Karpas-422 (cell line): ENCODE measurements around the gene SULT1B1. TPM values are rescaled to one million over a fixed set of nuclear protein-coding genes. Genes with fewer than 3 reads are reported as not detected.
"Not testable (repeated sequence)": the region's sequence is repeated elsewhere in the genome, so short reads cannot be mapped to it uniquely, and the experiment has no call there.

Source experiments
- DNase-seq: peaks from one replicate; pipeline ENCODE4 v3.0.0-alpha.2; 2015
- H2AFZ ChIP-seq: fragments of 200-600 bp; sonication (generic); 2 replicates; pipeline ENCODE4 v1.6.1; 2014; ENCODE audit warnings: antibody characterized with exemption, low read length, mixed read lengths
- H3K27ac ChIP-seq: fragments of 200-600 bp; sonication (generic); 2 replicates; pipeline ENCODE4 v1.5.1; 2014; ENCODE audit warnings: mild to moderate bottlenecking, low read length, moderate library complexity
- H3K27me3 ChIP-seq: fragments of 200-600 bp; sonication (generic); 2 replicates; pipeline ENCODE4 v1.6.1; 2014; ENCODE audit warnings: low read length, mixed read lengths
- H3K36me3 ChIP-seq: fragments of 200-600 bp; sonication (generic); 2 replicates; pipeline ENCODE4 v1.6.1; 2014; ENCODE audit warnings: low read length, mixed read lengths; ENCODE audit not compliant: insufficient read depth
- H3K4me1 ChIP-seq: fragments of 200-600 bp; sonication (generic); 2 replicates; pipeline ENCODE4 v1.6.1; 2014; ENCODE audit warnings: mild to moderate bottlenecking, low read length, mixed read lengths
- H3K4me2 ChIP-seq: fragments of 200-600 bp; sonication (generic); 2 replicates; pipeline ENCODE4 v1.6.1; 2014; ENCODE audit warnings: low read length, low read depth, mild to moderate bottlenecking; ENCODE audit not compliant: poor library complexity, severe bottlenecking
- H3K4me3 ChIP-seq: fragments of 200-600 bp; sonication (generic); 2 replicates; pipeline ENCODE4 v1.5.1; 2014; ENCODE audit warnings: mild to moderate bottlenecking, antibody characterized with exemption, low read length, mixed read lengths
- H3K79me2 ChIP-seq: fragments of 200-600 bp; sonication (generic); 2 replicates; pipeline ENCODE4 v1.6.1; 2014; ENCODE audit warnings: mild to moderate bottlenecking, low read length, mixed read lengths
- H3K9ac ChIP-seq: fragments of 200-600 bp; sonication (generic); 2 replicates; pipeline ENCODE4 v1.6.0; 2014; ENCODE audit warnings: low read length
- H3K9me2 ChIP-seq: fragments of 200-600 bp; sonication (generic), shearing (Covaris generic); replicated peaks from 2 replicates; pipeline ENCODE4 v1.6.0; 2014; ENCODE audit warnings: mild to moderate bottlenecking, low read length, moderate library complexity; ENCODE audit not compliant: insufficient read depth
- H3K9me3 ChIP-seq: fragments of 300-700, 200-600 bp; sonication (generic); 2 replicates; pipeline ENCODE4 v1.6.1; 2014; ENCODE audit warnings: low read length, mixed read lengths
- H4K20me1 ChIP-seq: fragments of 200-600 bp; sonication (generic); 2 replicates; pipeline ENCODE4 v1.6.1; 2014; ENCODE audit warnings: mild to moderate bottlenecking, antibody characterized with exemption, low read length, low read depth; ENCODE audit not compliant: insufficient read depth
- total RNA-seq: library from RNA; depleted of rRNA; stranded (reverse); fragments of >200 nt; shearing (Covaris generic); gene quantifications from 2 replicates; pipeline ENCODE4 v1.2.3, GENCODE V29; 2014; ENCODE audit warnings: low replicate concordance

The SULT1B1 gene
- total RNA-seq, 1 experiment from 2014 or later: not detected

GRCh38 chr4:69781458-69782418, 21.3 kb upstream of the SULT1B1 start:
- no peaks in the 10 kb centered on the region for H3K79me2 ChIP-seq
- H3K27ac ChIP-seq: no peak overlapping the region
- no peaks in the 10 kb centered on the region for H3K27me3 ChIP-seq
- H4K20me1 ChIP-seq: no peaks in the 10 kb centered on the region
- no peaks in the 10 kb centered on the region for H3K36me3 ChIP-seq
- H3K9me2 ChIP-seq: no peaks in the 10 kb centered on the region
- no peak overlapping the region for H3K9ac ChIP-seq
- no peaks in the 10 kb centered on the region for H3K9me3 ChIP-seq
- no peaks in the 10 kb centered on the region for H3K4me1 ChIP-seq
- DNase-seq: no peak
- no peak overlapping the region for H2AFZ ChIP-seq
- H3K4me3 ChIP-seq: no peak overlapping the region
- no peak overlapping the region for H3K4me2 ChIP-seq

GRCh38 chr4:69780141-69780540, 19.7 kb upstream of the SULT1B1 start:
- H4K20me1 ChIP-seq: no peaks in the 10 kb centered on the region
- no peak overlapping the region for H3K27ac ChIP-seq
- H3K36me3 ChIP-seq: no peaks in the 10 kb centered on the region
- no peak for DNase-seq
- no peaks in the 10 kb centered on the region for H3K9me3 ChIP-seq
- no peaks in the 10 kb centered on the region for H3K27me3 ChIP-seq
- H3K4me3 ChIP-seq: no peak overlapping the region
- H3K4me2 ChIP-seq: no peak overlapping the region
- no peaks in the 10 kb centered on the region for H3K79me2 ChIP-seq
- H3K9ac ChIP-seq: no peak overlapping the region
- H3K4me1 ChIP-seq: no peaks in the 10 kb centered on the region
- H2AFZ ChIP-seq: no peak overlapping the region
- no peaks in the 10 kb centered on the region for H3K9me2 ChIP-seq

GRCh38 chr4:69776696-69777095, 16.3 kb upstream of the SULT1B1 start:
- H3K36me3 ChIP-seq: no peaks in the 10 kb centered on the region
- H3K79me2 ChIP-seq: no peaks in the 10 kb centered on the region
- no peak for DNase-seq
- no peak overlapping the region for H3K4me2 ChIP-seq
- no peak overlapping the region for H3K9ac ChIP-seq
- no peaks in the 10 kb centered on the region for H3K9me2 ChIP-seq
- H2AFZ ChIP-seq: no peak overlapping the region
- no peaks in the 10 kb centered on the region for H3K4me1 ChIP-seq
- no peaks in the 10 kb centered on the region for H4K20me1 ChIP-seq
- H3K9me3 ChIP-seq: no peaks in the 10 kb centered on the region
- H3K27me3 ChIP-seq: no peaks in the 10 kb centered on the region
- no peak overlapping the region for H3K4me3 ChIP-seq
- no peak overlapping the region for H3K27ac ChIP-seq

GRCh38 chr4:69775321-69775867, 15.0 kb upstream of the SULT1B1 start:
- H3K4me2 ChIP-seq: no peak overlapping the region
- H3K36me3 ChIP-seq: no peaks in the 10 kb centered on the region

GRCh38 chr4:69773484-69773883, 13.1 kb upstream of the SULT1B1 start:
- Histone ChIP-seq H3K27ac (no peak overlapping the region), H3K4me1 (no peaks in the 10 kb centered on the region), H4K20me1 (no peaks in the 10 kb centered on the region), H3K27me3 (no peaks in the 10 kb centered on the region), H3K9me2 (no peaks in the 10 kb centered on the region), H3K9me3 (no peaks in the 10 kb centered on the region), H3K36me3 (no peaks in the 10 kb centered on the region), H2AFZ (no peak overlapping the region), H3K79me2 (no peaks in the 10 kb centered on the region), H3K4me2 (no peak overlapping the region), H3K9ac (no peak overlapping the region), H3K4me3 (no peak overlapping the region)
- DNase-seq: no peak

More at GRCh38 chr4:69775321-69775867, 15.0 kb upstream of the SULT1B1 start:
- no peak for DNase-seq
- Histone ChIP-seq H3K4me1 (no peaks in the 10 kb centered on the region), H3K9me3 (no peaks in the 10 kb centered on the region), H2AFZ (no peak overlapping the region), H3K9ac (no peak overlapping the region), H3K27me3 (no peaks in the 10 kb centered on the region), H3K27ac (no peak overlapping the region), H3K9me2 (no peaks in the 10 kb centered on the region), H3K79me2 (no peaks in the 10 kb centered on the region), H3K4me3 (no peak overlapping the region), H4K20me1 (no peaks in the 10 kb centered on the region)

- not testable (repeated sequence) for H3K9me3 ChIP-seq, H3K36me3 ChIP-seq, H4K20me1 ChIP-seq, H3K27ac ChIP-seq, H3K4me3 ChIP-seq, H3K4me1 ChIP-seq, H3K79me2 ChIP-seq, H3K27me3 ChIP-seq, H3K4me2 ChIP-seq, H2AFZ ChIP-seq, DNase-seq, H3K9ac ChIP-seq, H3K9me2 ChIP-seq
These were observed 8.1 kb upstream of the SULT1B1 start for GRCh38 chr4:69768554-69768953.

GRCh38 chr4:69765751-69766150, 5.3 kb upstream of the SULT1B1 start:
- H3K4me3 ChIP-seq: no peak overlapping the region
- H3K36me3 ChIP-seq: no peaks in the 10 kb centered on the region

GRCh38 chr4:69764311-69764710, 3.9 kb upstream of the SULT1B1 start:
- Histone ChIP-seq H3K9me2 (no peaks in the 10 kb centered on the region), H3K4me2 (no peak overlapping the region)

More at GRCh38 chr4:69765751-69766150, 5.3 kb upstream of the SULT1B1 start:
- Histone ChIP-seq H2AFZ (no peak overlapping the region), H3K9me2 (no peaks in the 10 kb centered on the region), H3K79me2 (no peaks in the 10 kb centered on the region), H3K4me1 (no peaks in the 10 kb centered on the region), H3K9me3 (no peaks in the 10 kb centered on the region), H3K27me3 (no peaks in the 10 kb centered on the region), H3K27ac (no peak overlapping the region), H3K9ac (no peak overlapping the region), H3K4me2 (no peak overlapping the region), H4K20me1 (no peaks in the 10 kb centered on the region)
- DNase-seq: no peak

More at GRCh38 chr4:69764311-69764710, 3.9 kb upstream of the SULT1B1 start:
- H3K4me3 ChIP-seq: no peak overlapping the region
- no peak overlapping the region for H2AFZ ChIP-seq
- no peak overlapping the region for H3K27ac ChIP-seq
- H3K4me1 ChIP-seq: no peaks in the 10 kb centered on the region
- no peaks in the 10 kb centered on the region for H3K9me3 ChIP-seq
- no peaks in the 10 kb centered on the region for H3K36me3 ChIP-seq
- H3K79me2 ChIP-seq: no peaks in the 10 kb centered on the region
- H4K20me1 ChIP-seq: no peaks in the 10 kb centered on the region
- H3K27me3 ChIP-seq: no peaks in the 10 kb centered on the region
- DNase-seq: no peak
- H3K9ac ChIP-seq: no peak overlapping the region
